Measurements from ENCODE around the gene CLTC. TPM values are rescaled to one million over a fixed set of nuclear protein-coding genes. Genes with fewer than 3 reads are reported as not detected.

CLTC gene
- total RNA-seq, 1 donor: 487 TPM

- H3K4me3 ChIP-seq (ENCODE audit: low read depth, low read length): no peak overlapping the region
- DNase-seq (ENCODE audit: low read depth): no peak
- TF ChIP-seq CTCF (IDR thresholded peaks at IDR 0.05; ENCODE audit: insufficient read depth, low read length): no peak
Measured at GRCh38 chr17:59699218-59699617, 79.5 kb downstream of the CLTC start.

- DNase-seq (ENCODE audit: low read depth): no peak
- no peak for TF ChIP-seq CTCF (IDR thresholded peaks at IDR 0.05; ENCODE audit: insufficient read depth, low read length)
- H3K4me3 ChIP-seq (ENCODE audit: low read depth, low read length): no peak overlapping the region
Measured at GRCh38 chr17:59699786-59700185, 80.1 kb downstream of the CLTC start.

GRCh38 chr17:59702304-59702703 lies 82.6 kb downstream of the CLTC start:
- no peak for TF ChIP-seq CTCF (IDR thresholded peaks at IDR 0.05; ENCODE audit: insufficient read depth, low read length)
- no peak for DNase-seq (ENCODE audit: low read depth)

GRCh38 chr17:59707149-59707970 lies 87.7 kb downstream of the CLTC start, which contains the start of the genes PTRH2 and VMP1:
Gene PTRH2 (minus strand): TSS chr17:59707430. CDS start chr17:59697978, 9,452 bp downstream.
Gene VMP1 (plus strand): TSS chr17:59707654. CDS start chr17:59731447, 23,793 bp downstream.
- peak; percentile 100 for DNase-seq (ENCODE audit: low read depth)
- peak within 1 kb of the TSS; percentile 99 for H3K4me3 ChIP-seq (ENCODE audit: low read depth, low read length)
- TF ChIP-seq CTCF (IDR thresholded peaks at IDR 0.05; ENCODE audit: insufficient read depth, low read length): no peak

More at GRCh38 chr17:59702304-59702703, 82.6 kb downstream of the CLTC start:
- H3K4me3 ChIP-seq (ENCODE audit: low read depth, low read length): no peak overlapping the region

- H3K4me3 ChIP-seq (ENCODE audit: low read depth, low read length): peak overlapping the region; percentile 99
- no peak for DNase-seq (ENCODE audit: low read depth)
- no peak for TF ChIP-seq CTCF (IDR thresholded peaks at IDR 0.05; ENCODE audit: insufficient read depth, low read length)
Measured at GRCh38 chr17:59707971-59708430, 88.3 kb downstream of the CLTC start.

GRCh38 chr17:59711936-59712335 lies 92.2 kb downstream of the CLTC start:
- DNase-seq (ENCODE audit: low read depth): no peak
- no peak for TF ChIP-seq CTCF (IDR thresholded peaks at IDR 0.05; ENCODE audit: insufficient read depth, low read length)

More at GRCh38 chr17:59711936-59712335, 92.2 kb downstream of the CLTC start:
- no peak overlapping the region for H3K4me3 ChIP-seq (ENCODE audit: low read depth, low read length)
